Vagina (tissue), 2 donors: ENCODE data around the gene PAAF1.

Experiments
- POLR2A ChIP-seq, 2 donors: fragments of 450-650 bp; IDR thresholded peaks; one replicate each; pipeline ENCODE4 v1.6.1; 2017; ENCODE audit warnings: antibody characterized with exemption in 2 of 2, mild to moderate bottlenecking in 2 of 2, moderate library complexity in 2 of 2
- TF ChIP-seq, protein P1 (sequence below), 3 experiments: fragments of 450-650 bp in 2 of 3; fragments of 200-600 bp in 1 of 3; sonication (generic) in 1 of 3; IDR thresholded peaks; one replicate each; pipeline ENCODE4 v1.5.1; 2017 to 2019; ENCODE audit warnings: antibody characterized with exemption in 3 of 3, mild to moderate bottlenecking in 2 of 3, moderate library complexity in 2 of 3

DNA sequence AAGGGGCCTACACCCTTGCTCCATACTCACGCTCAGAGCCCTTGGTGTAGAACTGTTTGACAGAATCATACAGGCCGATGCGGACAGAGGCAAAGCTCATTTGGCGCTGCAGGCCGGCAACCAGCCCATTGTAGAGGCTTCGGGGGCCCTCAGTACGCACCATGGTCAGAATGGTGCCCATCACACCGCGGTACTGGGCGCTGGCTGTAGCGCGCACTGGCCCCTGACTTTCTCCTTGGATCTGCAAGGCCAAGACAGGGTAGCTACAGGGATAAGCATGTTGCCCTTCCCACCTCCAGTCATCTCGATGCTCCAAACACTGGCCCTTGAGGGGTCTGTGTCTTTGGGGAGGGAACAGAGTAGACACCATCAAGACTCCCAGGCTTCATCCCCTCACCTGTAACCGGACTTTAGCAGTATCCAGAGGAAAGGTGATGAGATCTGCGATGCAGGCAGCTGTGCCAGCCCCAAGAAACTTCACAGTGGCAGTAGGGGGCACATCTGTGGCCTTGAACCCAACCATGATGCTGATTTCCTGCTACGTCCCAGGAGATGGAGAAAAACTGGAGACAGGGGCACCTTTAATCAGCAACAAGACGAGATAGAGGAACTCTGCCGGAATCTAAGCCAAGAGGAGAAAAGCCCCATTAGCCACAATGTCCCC, 101.2 kb downstream of the PAAF1 start:
- TF ChIP-seq, protein P1, sequence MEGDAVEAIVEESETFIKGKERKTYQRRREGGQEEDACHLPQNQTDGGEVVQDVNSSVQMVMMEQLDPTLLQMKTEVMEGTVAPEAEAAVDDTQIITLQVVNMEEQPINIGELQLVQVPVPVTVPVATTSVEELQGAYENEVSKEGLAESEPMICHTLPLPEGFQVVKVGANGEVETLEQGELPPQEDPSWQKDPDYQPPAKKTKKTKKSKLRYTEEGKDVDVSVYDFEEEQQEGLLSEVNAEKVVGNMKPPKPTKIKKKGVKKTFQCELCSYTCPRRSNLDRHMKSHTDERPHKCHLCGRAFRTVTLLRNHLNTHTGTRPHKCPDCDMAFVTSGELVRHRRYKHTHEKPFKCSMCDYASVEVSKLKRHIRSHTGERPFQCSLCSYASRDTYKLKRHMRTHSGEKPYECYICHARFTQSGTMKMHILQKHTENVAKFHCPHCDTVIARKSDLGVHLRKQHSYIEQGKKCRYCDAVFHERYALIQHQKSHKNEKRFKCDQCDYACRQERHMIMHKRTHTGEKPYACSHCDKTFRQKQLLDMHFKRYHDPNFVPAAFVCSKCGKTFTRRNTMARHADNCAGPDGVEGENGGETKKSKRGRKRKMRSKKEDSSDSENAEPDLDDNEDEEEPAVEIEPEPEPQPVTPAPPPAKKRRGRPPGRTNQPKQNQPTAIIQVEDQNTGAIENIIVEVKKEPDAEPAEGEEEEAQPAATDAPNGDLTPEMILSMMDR (IDR thresholded peaks at IDR 0.05): no peak
- no peak for TF ChIP-seq POLR2A (IDR thresholded peaks at IDR 0.05)
